GM21390 (cell line): ENCODE measurements around the gene GLCCI1.
"Not testable (repeated sequence)": the region's sequence is repeated elsewhere in the genome, so short reads cannot be mapped to it uniquely, and the experiment has no call there.

Experiments
- ATAC-seq: cut with Tn5 transposase; IDR thresholded peaks from one replicate; pipeline ENCODE4 v1.9.1; 2021; ENCODE audit not compliant: unreplicated experiment

GLCCI1 gene

DNA sequence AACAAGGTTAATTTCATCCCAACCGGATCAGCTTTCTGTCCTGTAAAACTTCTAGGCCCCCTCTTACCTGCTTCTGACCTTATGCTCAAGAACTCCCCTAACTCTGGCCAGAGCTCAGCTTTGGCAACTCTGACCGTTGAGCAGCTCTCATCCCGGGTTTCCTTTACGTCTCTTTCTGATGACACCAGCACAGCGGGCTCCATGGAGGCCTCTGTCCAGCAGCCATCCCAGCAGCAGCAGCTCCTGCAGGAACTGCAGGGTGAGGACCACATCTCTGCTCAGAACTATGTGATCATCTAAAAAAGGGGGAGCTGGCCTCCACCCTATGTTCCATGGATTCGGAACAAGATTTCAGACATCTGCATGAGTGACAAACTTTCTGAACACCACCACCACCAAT, 117.6 kb downstream of the GLCCI1 start:
- no peak for ATAC-seq

DNA sequence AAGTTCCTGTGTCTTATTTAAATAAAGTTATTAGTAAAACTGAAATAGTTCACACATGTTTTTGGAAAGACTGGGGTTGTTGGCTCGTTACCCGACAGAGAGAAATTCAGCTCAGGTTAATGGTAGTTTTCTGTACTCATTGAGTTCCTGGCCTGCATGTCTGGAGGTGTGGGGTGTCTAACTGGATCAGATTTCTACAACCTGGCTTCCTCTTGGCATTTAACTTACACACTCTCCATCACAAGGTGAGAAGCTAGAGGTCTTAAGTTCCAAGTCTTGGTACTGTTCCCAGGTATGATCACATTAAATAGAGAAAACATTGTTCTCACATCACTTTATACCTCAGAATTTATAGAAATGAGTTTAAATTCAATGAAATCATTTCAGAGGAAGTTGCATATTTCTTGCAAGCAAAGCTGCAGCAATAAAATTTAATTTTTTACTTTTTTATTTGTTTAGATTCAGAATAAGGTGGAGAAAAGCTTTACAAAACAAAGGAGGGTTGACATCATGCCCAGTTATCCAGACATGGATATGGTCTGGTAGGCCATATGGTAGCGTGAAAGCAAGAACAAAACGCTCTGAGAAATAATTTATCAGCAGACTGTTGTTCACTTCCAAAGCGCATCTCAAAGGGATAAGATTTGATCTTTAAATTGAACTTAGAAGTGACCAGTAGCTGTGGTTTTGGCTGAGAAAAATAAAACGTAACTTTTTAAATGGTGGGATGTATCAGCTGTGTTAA, 120.6 kb downstream of the GLCCI1 start:
- no peak for ATAC-seq

GRCh38 chr7:8092140-8092539, 123.5 kb downstream of the GLCCI1 start:
- ATAC-seq, result no peak

DNA sequence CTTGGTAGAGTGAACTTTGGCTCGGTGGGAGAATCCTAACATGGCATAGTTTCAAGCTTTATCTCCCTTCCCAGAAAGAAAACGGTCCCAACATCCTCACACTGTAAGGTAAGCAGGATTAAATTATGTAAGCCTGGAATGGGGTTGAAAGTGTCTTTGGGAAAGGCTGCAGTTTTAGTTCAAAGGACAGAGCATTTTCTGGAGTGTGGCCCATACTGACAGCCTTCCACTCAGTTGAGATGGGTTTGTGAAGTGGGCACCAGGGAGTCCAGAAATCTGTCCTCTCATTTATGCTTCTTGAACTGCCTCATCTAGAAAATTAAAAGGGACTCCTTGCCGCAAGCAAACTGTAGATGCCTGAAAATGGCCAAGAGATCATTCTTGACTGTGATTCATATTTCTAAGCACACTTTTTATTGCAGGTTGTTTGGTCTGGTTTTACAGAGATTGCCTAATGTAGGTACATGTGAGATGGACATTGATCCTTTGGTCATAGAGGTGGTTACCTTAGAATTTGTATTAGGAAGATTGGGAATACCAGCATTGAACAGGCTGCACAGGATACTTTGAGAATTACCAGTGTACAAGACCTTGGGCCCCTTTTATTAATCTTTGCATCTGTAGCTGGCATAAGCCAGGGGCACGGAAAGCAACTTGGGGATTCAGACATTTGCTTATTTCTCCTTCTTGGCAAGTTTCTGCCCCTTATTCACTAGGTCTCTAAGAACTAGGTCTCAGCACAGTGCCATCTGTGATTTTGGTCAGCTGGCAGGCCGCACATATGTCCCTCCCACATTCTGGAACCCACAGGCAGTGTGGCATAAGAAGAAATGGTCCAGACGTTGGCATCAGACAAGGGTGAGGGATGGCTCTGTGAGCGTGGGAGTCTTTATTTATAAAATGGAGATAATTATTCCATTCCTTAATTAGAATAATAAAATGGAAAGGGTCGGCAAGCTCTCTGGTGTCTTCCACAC, 125.9 kb downstream of the GLCCI1 start:
- ATAC-seq, result no peak

GRCh38 chr7:8101292-8101691, 132.7 kb downstream of the GLCCI1 start:
- not testable (repeated sequence) for ATAC-seq

GRCh38 chr7:8103282-8103681, 134.7 kb downstream of the GLCCI1 start:
- ATAC-seq, result no peak

- ATAC-seq, result no peak
Observed at GRCh38 chr7:8105449-8106095, 137.0 kb downstream of the GLCCI1 start.

GRCh38 chr7:8109196-8110022, 140.8 kb downstream of the GLCCI1 start:
- no peak for ATAC-seq

GRCh38 chr7:8111282-8111960, 142.8 kb downstream of the GLCCI1 start:
- no peak for ATAC-seq

DNA sequence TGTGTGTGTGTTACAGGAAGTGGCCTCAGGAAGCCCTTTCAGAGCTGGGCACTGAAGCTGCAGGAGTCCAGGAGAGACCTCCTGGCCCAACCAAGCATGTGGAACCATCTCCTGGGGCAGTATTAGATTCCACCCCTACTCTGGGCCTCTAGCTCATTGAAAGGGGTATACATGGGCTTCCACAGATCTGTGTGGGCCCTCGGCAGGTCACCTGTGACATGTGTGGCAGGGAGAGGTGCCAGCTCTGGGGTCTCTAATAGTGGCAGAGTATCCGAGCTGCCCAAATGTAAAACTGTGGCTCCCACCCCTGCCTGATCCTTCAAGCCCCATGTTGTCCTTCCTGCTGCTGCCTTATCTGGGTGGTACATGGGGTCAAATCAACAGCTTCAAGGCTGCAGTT, 144.1 kb downstream of the GLCCI1 start:
- ATAC-seq, result no peak

DNA sequence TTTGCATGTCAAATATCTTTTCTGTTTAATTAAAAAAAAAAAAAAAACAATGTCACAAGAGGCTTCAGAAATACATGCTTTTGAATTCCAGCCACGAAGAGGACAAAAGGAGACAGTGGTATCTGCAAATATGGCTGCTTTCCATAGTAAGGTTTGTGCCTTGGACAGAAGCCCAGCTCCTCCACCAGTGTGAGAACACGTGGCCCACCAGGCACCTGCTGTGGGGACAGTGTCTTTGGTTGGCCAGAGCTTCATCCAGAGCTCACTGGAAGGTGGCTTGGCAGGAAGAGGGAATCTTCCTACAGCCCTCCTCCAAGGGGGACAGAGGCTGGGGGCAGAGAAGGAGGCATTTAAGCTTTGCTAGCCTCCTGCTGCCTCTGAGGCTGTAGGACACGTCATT, 144.6 kb downstream of the GLCCI1 start:
- no peak for ATAC-seq

- peak; percentile 31 for ATAC-seq
Observed at GRCh38 chr7:8114175-8114574, 145.6 kb downstream of the GLCCI1 start.

DNA sequence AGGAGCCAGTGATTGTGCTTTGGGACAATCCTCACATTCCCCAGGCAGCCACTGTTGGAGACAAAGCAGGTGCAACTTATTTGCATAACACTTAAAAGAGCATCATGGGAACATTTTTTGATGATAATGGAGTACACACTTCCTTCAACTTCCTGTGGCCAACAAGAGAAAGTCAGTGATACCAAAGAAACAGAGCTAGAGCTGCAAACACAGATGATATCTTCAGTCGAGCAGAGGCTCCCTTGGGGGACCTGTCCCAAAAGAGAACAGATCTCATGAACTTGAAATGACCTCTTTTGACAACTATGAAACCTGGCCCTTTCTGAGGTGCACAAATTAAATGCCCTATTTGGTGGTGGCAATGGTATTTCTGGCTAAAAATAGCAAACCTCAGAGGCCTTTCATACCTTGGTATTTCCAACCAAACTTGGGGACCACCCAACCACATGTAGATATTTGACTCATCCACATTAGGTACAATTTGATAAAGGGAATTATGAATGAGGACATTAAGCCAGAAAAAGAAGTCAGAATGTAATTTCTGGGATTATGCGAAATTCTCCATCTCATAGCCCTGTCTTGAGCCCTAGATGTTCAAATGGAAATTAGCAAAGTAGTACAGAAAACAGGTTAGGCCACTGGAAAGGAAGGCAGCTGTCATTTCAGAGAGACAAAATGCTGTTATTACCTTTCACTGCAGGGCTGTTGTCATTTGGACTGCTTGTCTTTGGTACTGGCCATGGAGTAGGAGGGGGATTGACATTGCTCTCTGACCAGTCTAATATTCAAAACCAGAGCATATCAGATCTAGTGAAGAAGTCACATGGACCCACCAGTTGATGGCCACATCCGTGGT, 147.2 kb downstream of the GLCCI1 start:
- ATAC-seq, result peak; percentile 89

DNA sequence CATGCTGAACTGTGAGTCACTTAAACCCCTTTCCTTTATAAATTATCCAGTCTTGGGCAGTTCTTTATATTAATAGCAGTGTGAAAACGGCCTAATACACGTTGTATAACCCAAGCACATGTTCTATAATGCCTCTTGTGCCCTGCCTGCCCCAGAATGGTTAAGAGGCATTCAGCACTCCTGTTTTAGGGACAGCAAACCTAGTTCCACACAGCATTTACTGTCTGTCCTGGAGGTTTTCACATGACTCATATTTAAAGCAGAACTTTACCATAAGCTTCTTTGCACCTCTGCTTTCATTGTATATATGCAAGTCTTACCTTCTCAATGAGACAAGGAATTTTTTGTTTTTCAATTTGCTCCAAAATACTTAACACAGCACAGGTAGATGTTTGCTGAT, 148.6 kb downstream of the GLCCI1 start:
- ATAC-seq, result no peak

- no peak for ATAC-seq
Observed at GRCh38 chr7:8119262-8119661, 150.7 kb downstream of the GLCCI1 start.

DNA sequence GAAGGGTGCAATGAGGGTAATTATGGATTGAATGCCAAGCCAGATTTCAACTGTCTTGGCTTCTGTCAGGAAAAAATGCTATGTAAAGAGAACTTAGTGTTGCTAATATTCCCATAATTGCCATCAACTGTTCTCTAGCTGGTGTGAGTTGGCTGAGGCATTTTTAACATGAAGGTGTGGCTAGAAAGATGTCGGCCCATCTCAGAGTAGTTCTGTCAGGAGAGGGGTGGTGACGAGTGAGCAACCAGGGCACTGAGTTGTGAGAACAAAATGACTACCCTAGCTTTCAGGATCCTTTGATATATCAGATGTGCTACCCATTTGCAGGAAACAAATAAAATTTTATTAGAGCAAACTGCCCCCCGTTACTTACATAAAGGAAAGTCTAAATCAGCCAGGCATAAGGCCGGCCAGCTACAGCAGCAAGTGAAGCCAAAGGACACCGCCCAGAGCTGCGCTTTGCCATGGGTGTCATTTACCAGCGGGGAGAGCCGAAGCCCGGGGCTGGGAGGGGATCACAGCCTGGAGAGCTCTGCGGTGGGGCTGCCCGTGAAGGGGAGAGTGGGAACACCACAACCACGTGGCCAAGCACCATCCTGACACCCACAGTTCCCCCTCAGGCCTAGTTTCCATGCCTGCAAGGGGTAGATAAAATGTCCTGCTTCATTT, 151.9 kb downstream of the GLCCI1 start:
- no peak for ATAC-seq

DNA sequence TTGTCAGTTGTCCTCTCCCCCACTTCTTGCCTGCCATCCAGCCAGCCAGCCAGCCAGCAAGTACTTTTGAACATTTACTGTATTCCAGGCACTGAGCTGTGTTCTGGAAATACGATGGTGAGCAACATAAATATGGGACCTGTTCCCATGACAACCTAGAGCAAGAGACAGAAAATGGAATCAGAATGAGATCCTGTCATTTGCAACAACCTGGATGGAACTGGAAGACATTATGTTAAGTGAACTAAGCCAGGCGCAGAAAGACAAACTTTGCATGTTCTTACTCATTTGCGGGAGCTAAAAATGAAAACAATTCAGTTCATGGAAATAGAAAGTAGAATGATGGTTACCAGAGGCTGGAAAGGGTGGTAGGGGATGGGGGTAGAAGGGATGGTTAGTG, 152.6 kb downstream of the GLCCI1 start:
- no peak for ATAC-seq

DNA sequence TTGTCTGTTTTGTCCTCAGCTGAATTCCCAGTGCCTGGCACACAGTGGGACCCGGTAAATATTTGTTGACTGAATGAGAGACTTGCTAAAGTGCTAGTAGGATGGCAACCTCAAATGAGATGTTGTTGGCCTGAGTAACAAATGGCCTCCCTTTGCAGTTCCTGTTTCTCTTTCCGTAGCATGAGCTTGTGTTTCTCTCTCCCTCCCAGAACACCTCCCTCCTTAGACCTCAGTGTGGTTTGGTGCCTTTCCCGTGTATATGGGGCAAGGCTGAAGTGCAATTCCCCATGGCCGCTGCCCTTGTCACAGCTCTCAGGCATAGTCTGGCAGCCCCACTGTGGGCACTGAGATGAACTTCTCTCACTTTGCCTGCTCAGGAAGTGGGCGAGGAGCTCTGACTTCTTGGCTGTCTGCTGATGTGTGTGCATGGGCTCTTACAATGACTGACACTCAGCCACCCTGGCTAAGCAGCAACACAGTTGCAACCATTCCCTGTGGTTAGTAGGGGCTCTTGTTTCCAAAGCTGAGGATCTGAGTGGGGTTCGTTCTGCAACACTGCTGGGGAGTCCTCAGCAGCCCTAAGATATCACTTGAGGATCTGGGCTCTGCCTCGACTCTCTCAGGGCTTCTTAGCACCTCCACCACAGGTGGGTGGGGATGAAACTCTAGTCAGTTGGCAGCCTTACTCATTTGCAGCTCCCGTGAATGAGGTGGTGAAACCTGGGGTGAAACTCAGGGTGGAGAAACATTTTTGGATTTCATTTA, 157.3 kb downstream of the GLCCI1 start:
- peak; percentile 67 for ATAC-seq
